CD1c-positive myeloid dendritic cell (primary cell): ENCODE measurements around the gene AMMECR1.

Experiments used
- DNase-seq: peaks from one replicate; pipeline ENCODE4 v3.0.0-alpha.2; 2016; ENCODE audit errors: extremely low spot score

Gene AMMECR1

DNA sequence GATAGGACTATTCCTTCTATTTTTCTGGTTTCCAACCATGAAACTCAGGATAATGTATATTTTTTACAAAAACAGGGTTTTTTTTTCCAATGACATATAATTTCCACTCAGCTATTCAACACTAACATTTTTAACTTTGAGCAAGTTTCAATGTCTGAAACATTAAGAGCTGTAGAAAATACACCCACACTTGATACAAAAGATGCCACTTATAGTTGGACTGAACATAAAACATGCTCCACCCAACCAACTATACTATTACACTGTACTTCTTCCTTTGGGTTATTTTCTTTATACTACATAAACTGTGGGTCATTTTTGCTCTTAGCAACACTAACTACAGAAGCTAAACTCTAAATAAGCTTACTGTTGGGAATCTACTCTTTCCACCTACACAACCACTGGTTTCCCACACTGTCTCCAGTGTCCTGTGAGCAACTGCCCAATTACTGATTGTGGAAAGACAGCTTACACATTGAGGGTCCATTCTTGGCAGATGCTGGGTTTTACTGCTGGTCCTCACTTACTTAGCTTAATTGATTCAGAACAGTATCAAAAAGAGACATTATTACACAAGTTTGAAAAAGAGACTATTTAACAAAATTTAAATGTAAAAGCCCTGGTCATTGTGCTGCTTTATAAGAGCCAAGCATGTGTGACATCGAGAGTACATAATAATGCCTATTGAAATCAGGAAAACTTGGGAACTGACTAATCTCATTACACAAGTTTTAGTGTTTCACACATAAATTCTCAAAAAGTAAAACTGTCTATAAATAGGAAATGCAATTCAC, 6.3 kb downstream of the AMMECR1 start:
- no peak for DNase-seq

DNA sequence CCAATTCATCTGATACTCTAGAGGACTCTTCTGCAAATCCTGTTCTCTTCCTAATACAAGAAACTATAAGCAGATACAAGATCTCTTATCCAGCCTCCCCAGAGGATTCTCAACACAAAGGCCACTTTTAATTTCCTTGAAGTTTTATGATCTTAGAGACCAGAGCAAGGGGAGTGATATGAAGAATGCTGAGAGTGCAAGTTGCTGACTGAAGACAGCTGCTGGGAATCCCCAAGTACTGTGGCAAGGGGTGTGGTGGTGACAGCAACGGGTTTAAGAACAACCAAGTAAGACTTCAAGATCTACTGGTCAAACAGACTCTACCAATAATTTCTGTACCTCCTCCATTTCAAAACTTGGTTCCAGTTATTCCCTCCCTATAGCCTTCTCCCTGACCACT, 7.0 kb downstream of the AMMECR1 start:
- no peak for DNase-seq

DNA sequence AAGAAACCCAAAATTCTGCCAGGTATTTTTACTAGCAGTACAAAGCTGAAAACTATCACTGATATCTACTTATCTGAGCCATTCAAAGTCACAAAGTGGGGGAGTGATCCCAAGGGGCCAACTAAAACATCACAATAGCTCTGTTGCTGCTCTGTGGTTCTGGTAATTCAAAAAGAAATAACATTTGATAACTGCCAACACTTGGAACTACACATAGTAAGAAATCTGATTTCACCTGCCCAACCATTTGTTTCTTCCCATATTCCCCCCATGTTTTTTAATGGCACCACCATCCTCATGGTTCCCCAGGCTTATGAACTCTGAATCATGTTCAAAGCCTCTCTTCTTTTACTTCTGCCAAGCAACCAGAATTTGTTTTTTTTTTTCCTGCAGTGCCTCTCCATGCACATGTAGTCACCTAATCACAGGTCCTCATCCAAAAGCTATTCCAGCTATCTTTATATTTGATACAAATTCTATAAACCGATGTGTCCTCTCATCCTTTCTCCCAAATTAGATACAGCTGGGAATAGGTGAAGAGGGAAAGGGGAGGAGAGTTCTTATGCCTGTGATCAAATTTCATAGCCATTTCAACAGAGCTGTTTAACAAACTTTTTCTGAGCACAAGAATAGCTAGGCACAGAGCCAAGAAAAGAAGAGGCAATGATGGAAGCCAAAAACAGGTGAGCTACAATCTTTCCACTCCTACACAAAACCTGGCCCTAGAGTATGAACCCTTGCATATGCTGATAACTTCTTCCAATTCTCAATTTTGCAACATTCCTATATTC, 7.7 kb downstream of the AMMECR1 start:
- DNase-seq = no peak

DNA sequence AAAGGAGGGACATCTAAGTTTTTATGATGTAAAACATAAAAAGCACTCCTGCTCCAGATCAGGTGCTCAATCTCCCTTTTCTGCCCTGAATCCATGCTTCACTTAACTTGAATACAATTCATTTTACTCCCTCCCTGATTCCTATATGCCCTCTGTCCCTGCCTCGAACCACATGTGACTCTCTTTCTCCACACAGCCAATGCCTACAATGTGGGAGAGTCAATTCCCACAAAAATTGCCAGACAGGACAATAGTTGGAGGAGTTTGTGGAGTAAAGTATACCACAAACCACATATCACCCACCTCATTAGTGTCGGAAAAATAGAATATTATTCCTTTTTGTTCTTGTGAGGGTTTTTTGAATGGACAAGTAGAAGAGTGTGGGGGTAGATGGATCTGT, 9.7 kb downstream of the AMMECR1 start:
- DNase-seq = no peak

DNA sequence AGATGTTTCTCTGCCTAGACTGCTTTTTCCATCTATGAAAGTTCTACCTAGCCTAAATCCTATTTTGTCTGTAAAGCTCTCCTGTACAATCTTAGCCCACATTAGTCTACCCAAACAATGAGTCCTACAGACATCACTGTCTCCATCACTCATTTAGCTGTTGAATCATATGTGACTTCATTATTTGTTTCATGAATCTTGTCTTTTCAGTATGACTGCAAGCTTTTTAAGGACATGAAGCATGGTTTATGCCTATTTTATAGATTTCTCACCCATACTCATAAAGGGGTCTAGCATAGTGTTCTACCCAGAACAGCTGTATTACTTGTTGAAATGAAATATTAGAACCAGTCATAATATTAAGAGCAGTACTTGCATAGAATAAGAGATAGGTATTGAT, 13.0 kb downstream of the AMMECR1 start:
- no peak for DNase-seq

DNA sequence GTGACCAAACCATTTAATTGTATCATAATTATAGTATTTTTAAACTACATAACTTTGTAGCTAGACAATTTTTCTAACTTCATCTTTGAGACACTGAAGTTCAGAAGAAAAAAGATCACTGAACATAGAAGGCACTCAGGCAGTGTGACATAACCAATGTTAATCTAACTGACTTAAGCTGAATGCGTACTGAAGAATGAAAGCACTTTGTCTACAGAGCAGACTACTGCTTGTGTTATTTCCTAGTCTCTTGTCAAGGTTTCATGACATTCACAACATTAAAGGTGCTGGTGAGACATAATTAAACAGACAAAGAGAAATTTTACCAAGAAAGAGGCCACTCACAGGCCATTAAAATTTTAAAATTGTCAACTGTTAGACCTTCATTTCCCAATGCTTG, 13.5 kb downstream of the AMMECR1 start:
- DNase-seq = no peak

DNA sequence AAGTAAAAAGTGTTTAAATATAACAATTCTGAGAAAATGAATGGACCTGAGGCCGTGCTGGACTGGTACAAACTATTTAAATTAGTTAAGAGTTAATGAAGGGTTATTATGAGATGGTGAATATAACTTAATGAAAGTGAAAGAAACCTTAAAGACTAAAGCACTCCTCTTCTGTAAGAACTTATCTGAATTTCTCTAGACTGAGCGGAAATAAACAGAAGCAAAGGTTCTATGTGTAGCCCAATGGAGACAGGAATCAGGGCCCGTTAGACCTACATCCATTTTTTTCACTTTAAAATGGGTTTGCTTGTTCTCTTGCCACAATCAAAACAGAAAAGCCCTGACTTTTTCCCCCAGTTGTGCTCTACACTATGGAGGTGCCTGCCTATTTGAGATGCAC, 14.9 kb downstream of the AMMECR1 start:
- no peak for DNase-seq

DNA sequence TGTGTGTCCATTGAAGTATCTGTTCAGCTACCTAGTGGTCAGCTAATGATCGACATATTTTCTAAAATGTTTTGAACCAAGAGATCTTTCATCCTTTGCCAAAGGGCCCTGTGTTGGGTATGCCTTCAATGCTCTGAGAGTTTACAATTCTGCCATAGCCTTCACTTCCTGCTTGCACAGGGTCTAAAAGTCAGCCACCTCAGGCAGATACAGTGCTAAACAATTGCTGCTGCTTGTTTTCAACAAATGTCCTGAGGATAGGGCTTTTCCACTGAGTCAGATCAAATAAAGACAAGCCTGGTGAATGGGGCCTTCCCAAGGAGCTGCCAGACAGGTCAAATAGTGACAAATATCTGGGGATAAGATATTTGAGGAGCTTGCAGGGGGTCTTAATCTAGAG, 16.7 kb downstream of the AMMECR1 start:
- no peak for DNase-seq

DNA sequence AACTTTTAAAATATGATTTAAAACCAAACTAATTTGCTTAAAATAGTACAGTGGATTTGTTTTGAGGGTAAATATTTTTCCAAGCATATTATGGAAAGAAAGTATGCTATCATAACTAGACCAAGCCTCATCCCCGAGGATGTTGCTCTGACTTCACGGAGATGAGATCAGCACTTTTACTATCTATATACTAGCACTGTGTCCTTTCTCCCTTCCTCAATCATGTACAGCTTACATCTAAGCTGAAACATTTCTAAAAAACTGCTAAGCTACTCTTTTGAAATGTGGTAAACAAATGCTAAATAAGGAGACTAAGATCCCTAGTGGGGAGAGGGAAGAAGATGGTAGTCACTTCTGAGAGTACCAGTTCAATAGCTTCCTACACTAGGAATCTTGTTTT, 23.8 kb downstream of the AMMECR1 start:
- DNase-seq = no peak

DNA sequence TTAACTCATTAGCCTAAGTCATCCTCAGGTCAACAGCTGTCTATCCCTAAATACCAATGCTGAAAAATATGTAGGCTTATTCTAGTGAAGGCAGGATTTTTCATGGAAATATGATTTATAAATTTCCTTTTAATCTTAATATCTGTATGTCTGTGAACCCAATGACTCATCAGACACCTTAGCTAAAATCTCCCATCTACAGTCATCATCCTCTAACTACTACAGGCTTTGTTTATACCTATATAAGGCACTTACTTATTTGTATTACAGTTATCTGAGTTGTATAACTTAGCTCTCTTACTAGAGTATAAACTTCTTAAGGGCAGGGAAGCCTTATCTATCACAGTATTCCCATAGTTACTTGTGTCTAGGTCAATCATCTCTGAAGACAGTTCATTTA, 24.2 kb downstream of the AMMECR1 start:
- no peak for DNase-seq

DNA sequence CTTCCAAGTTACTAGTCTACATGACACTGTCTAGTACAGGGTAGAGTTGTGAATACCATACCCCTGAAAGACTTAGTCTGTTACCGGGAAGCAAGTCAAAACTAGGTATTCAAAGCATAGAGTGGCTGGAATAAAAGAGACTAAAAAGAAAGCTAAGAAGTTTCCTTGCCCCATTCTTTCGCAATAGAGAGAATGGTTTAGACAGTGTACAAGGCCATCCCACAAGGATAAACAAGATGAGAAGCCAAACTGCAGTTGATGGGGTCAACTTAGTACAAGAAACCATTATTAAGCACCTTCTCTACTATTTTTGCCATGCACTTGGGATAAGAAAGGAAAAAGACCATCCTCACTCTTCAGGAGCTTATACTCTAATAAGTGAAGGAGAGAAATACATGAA, 30.3 kb downstream of the AMMECR1 start:
- no peak for DNase-seq

DNA sequence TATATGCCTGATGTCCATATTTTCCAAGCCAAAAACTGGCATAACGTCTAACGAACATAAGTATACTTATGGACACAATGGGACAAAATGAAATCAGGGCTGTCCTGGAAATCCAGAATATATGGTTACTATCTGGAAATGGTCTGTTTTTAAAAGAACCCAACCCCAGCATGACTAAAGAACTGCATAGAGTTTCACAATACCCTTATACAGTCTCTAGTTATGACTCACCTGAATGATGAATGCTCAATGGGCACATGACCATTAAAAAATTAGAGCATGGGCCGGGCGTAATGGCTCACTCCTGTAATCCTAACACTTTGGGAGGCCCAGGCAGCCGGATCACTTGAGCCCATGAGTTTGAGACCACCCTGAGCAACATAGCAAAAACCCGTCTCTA, 31.8 kb downstream of the AMMECR1 start:
- peak; percentile 11 for DNase-seq

DNA sequence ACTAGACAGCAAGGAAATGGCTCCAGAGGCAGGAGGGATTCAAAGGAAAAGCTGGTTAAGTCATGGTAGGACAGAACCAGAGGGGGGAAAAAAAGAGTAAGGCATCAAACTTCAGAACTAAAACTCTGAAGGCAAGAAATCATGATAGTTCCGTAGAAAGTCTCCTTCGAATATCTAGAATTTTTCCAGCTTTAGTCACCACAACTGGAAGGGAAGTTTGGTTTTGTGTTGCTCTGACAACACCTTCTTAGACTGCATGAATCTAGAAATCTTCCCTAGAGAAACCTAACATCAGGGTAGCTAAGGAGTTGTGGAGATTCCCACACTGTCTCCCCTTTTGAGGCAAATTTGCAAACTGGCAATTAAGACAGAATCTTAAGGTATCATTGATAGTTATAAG, 33.7 kb downstream of the AMMECR1 start:
- DNase-seq = no peak

DNA sequence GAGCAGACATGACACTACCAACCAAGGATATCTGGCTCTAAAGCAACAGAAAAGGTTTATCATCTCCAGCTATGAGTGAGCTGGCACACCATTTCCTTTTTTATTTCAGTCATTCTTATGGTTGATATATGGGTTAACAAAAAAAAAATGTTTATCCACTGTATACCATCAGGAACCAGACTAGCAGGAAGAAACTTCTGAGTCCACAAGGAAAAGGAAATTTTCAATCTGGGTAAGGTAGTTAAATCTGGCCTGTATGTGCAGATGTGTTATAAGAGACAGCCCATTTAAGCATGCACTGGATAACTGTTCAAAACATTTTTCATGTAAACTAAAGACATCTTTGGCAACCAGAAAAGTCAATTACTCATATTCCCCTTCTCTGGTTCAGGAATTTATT, 35.0 kb downstream of the AMMECR1 start:
- DNase-seq = no peak

DNA sequence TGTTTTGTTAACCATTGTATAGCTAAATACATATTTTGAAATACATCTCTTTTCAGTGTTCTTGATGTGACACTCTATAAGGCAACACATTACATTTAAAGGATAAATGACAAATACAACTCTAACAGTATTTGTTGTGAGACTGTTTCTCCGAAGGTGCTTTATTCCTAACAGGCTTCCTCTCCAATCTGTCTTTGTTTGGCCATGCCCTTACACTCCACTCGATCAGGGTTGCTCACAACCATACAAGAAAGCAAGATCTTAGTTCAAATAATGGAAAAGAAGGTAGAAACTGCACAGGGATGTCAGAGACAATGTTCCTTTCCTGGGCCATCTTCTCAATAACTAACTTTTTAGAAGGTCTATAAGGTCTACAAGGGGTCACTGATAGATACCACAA, 36.5 kb downstream of the AMMECR1 start:
- DNase-seq = no peak

DNA sequence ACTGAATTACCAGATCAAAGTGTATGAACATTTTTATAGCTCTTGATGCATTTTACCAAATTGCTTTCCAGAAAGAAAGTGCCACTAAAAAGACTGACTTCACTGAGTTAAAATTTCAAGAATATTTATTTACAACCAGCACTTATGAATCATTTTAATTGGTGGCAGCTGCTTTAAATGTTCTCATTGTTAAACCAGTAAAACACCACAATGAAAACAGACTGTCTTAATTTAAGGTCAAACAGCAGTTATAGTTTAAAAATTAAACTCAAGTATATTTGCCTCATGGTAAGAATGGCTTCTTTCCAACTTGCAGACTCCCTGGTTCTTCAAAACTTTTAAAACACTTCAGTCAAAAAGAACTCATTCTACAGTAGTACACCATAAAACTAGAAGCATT, 36.9 kb downstream of the AMMECR1 start:
- DNase-seq = no peak

DNA sequence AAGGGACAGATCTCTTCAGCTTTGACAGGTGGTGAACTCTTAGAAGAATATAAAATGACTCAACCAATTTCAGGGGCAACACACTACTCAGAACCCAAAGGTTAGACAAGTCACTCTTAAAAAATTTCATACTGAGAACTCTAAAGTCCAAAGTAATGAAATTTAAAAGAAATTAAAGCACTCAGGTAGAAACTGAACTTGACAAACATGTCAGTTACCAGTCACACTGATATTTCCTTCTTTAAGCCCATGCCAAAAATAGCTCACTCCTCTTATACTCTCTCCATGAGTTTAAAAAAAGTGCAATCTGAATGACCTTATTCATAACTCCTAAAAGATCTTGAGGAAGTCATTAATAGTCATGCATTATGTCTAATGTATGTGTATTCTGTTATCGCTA, 40.3 kb downstream of the AMMECR1 start:
- DNase-seq = no peak

DNA sequence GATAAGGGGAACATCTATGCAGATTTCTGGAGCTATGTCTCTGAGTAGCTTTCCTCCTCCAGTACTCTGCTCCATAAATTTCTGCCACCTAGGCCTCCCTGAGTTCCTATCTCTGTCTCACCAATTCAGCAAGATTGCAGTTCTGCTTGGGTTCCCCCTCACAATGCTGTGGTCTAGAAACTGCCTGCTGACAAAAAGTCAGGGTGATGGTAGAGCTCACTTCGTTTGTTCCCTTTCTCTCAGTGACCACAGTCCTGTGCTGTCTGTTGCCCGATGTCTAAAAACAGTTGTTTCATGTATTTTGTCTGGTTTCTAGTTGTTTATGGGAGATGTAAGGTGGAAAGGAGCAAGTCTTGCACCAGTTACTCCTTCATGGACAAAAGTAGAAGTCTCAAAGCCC, 41.1 kb downstream of the AMMECR1 start:
- DNase-seq = no peak

DNA sequence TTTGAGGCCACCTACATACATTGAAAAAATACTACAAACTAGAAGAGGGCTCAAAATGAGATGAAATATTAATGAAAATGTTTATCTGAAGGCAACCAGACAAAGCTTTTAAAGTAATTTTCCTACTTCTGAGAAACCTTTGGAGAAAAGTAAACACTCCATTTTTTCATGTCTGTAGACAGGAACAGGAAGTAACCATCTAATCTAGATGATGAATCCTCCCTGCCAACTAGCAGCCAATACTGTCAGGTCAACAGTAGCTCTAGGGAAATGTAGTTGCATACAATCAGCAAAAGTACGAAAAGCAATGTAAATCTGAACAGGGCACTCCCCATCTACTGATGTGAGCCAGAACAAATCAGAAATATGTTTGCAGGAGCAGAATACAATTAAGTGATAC, 49.0 kb downstream of the AMMECR1 start:
- DNase-seq = no peak

DNA sequence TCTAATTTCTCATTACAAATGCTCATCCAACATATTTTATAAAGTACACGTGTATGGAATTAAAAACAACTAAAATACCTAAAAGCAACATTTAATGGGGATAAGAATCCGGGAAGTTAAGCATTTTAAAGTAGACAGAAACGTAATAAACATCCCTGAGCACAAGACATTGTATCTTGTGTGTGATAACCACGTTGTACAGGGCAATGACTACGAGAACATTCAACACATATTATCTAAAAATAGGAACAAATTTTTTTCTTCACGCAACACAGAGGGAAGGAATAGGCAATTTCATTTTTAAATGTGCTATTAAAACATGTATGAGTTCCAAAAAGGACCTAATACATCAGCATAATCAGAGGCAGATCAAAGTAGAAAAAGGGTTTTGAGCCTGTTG, 49.5 kb downstream of the AMMECR1 start:
- DNase-seq = no peak

DNA sequence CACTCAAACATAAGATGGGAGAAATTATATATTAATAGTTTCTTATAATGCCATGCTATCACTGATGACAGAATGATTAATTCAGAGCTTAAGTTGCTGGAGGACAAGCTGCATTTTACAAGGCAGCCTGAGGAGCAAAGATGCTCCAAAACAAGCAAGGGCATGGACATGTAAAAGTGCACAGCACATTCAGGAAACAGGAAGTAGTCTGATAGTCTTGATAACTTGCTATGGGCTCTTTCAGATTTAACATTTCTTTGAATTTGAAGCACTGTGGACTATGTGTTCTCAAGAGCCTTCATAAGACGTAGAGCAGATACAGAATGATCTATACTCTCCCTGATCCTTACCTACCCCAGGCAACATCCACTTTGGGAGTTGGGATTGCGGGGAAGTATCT, 50.0 kb downstream of the AMMECR1 start:
- no peak for DNase-seq

DNA sequence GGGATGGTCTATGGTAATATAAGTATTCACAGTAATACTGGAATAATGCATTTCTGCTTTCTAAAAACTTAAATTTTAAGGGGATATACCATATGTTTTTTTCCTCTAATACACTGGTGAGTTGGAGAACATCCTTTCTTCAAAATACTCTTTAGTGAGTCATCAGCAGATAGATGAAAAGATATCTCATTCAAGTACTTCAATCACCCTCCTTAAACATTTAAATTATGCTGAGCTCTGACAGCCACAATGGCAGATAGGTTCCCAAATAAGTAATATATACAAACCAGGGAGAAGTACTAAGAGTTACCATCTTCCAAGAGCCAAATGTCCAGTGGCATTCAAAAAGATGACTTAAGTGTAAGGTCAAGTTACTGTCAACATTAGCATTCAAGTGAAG, 52.2 kb downstream of the AMMECR1 start:
- DNase-seq = no peak

DNA sequence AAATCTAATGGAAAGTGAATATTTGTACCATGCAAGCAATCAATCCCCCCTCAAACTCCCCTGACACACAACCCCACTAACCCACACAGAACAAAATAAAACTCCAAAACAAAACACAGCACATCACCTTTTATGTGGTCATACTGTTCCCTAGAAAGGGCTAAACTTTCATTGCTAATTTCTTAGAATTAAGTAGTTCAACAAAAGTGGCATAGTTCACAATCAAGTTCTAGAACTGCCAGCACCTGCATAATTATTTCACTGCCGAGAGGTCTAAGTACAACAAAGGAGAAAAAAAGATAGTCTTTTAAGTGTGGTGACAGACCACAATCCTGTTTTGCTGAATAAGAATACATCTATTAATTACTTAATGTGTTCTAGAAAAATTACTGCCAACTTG, 58.8 kb downstream of the AMMECR1 start:
- DNase-seq = no peak

DNA sequence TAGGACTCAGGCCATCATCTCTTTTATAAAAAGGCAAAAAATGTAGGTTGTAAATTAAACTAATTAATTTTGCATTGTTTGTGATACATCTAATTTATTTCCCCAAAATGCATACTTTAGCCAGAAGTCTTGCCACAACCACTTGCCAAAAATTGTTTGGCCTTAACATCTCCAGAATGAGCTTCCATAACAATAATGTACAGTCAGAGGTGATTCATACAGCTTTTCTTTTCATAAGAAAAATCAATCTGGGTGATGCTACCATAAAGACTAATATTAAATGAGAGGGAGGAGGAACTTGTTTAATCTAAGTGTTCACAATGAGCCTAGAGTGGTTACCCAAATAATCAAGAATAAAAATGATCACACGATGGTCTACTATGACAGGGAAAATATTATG, 59.3 kb downstream of the AMMECR1 start:
- DNase-seq = no peak
